ENCODE results near the gene SV2C.

The SV2C gene

DNA sequence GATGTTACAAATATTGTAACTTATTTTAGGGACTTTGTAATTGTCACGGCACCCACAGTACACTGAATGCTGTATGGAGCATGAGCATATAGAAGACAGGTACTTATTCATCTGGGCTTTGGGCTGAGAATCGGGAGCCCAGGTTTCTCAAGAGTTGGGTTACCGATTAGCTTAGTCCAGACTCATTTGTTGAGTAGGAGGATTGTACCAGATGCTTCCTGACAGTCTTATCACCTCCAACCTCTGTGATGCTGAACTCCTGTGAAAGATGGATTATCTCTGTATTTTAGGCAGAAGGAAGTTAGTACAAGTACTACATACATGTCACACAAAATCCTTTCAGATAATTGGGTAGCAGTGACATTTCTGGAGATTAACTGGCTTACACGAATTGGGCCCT lies 79.2 kb downstream of the SV2C start:
- no peak overlapping the region for H3K9ac ChIP-seq (ENCODE audit: low read depth in 1 of 2, low read length in 2 of 2)
- no peak overlapping the region for H3K4me3 ChIP-seq (ENCODE audit: low read length in 2 of 2)
- H3K4me1 ChIP-seq (ENCODE audit: control insufficient read depth in 2 of 2, insufficient read depth in 2 of 2, low read length in 2 of 2): no peaks in the 10 kb centered on the region
- H3K9me3 ChIP-seq (ENCODE audit: control insufficient read depth in 2 of 2, low read length in 2 of 2): no peaks in the 10 kb centered on the region
- no peaks in the 10 kb centered on the region for H3K27me3 ChIP-seq (ENCODE audit: control insufficient read depth in 2 of 2, insufficient read depth in 2 of 2, low read length in 2 of 2)
- H3K36me3 ChIP-seq (ENCODE audit: control insufficient read depth in 2 of 2, insufficient read depth in 2 of 2, low read length in 2 of 2): no peaks in the 10 kb centered on the region
- no peak overlapping the region for H3K27ac ChIP-seq (ENCODE audit: low read depth in 2 of 2, low read length in 2 of 2)

DNA sequence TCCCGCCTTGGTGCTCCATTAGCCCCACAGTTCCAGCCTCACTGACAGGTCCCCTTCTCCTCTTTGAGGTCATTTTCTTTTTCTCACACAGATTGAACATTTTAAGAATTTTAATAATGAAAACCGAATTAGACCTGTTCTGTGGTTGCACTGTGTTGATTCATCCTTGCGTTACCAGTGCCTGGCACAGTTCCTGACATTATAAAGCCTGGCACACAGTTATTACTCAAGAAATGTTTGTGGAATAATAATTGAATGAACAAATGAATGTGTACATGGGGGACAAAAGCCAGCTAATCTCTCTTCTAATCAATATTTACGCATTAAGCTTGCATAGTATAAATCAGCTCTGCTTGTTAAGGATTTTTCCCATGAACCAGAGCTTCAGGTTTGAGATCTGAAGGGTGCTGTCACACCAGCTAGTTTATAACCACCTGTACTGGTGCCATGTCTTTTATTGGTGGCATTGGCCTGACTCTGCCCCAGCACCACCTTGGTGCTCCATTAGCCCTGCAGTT lies 80.0 kb downstream of the SV2C start:
- no peaks in the 10 kb centered on the region for H3K27me3 ChIP-seq (ENCODE audit: control insufficient read depth in 2 of 2, insufficient read depth in 2 of 2, low read length in 2 of 2)
- no peaks in the 10 kb centered on the region for H3K36me3 ChIP-seq (ENCODE audit: control insufficient read depth in 2 of 2, insufficient read depth in 2 of 2, low read length in 2 of 2)
- no peak overlapping the region for H3K9ac ChIP-seq (ENCODE audit: low read depth in 1 of 2, low read length in 2 of 2)
- no peaks in the 10 kb centered on the region for H3K4me1 ChIP-seq (ENCODE audit: control insufficient read depth in 2 of 2, insufficient read depth in 2 of 2, low read length in 2 of 2)
- no peak overlapping the region for H3K27ac ChIP-seq (ENCODE audit: low read depth in 2 of 2, low read length in 2 of 2)
- H3K4me3 ChIP-seq (ENCODE audit: low read length in 2 of 2): no peak overlapping the region
- no peaks in the 10 kb centered on the region for H3K9me3 ChIP-seq (ENCODE audit: control insufficient read depth in 2 of 2, low read length in 2 of 2)

DNA sequence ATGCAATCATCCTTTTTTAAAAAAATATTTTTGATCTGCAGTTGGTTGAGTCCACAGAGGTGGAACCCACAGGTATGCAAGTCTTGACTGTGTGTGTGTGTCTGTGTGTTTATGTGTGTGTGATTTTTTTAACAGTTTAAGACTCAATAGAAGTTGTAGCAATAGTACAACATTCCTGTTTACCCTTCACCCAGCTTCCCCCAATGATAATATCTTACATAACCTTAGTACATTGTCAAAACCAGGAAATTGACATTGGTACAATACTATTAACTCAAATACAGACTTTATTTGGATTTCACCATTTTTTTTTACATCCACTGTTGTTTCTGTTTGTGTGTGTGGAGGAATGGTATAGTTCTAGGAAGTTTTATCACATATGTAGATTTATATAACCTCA lies 81.8 kb downstream of the SV2C start:
- Histone ChIP-seq H3K27me3 (ENCODE audit: control insufficient read depth in 2 of 2, insufficient read depth in 2 of 2, low read length in 2 of 2) (no peaks in the 10 kb centered on the region), H3K27ac (ENCODE audit: low read depth in 2 of 2, low read length in 2 of 2) (no peak overlapping the region), H3K9me3 (ENCODE audit: control insufficient read depth in 2 of 2, low read length in 2 of 2) (no peaks in the 10 kb centered on the region), H3K4me3 (ENCODE audit: low read length in 2 of 2) (no peak overlapping the region), H3K9ac (ENCODE audit: low read depth in 1 of 2, low read length in 2 of 2) (no peak overlapping the region), H3K4me1 (ENCODE audit: control insufficient read depth in 2 of 2, insufficient read depth in 2 of 2, low read length in 2 of 2) (no peaks in the 10 kb centered on the region), H3K36me3 (ENCODE audit: control insufficient read depth in 2 of 2, insufficient read depth in 2 of 2, low read length in 2 of 2) (no peaks in the 10 kb centered on the region)

DNA sequence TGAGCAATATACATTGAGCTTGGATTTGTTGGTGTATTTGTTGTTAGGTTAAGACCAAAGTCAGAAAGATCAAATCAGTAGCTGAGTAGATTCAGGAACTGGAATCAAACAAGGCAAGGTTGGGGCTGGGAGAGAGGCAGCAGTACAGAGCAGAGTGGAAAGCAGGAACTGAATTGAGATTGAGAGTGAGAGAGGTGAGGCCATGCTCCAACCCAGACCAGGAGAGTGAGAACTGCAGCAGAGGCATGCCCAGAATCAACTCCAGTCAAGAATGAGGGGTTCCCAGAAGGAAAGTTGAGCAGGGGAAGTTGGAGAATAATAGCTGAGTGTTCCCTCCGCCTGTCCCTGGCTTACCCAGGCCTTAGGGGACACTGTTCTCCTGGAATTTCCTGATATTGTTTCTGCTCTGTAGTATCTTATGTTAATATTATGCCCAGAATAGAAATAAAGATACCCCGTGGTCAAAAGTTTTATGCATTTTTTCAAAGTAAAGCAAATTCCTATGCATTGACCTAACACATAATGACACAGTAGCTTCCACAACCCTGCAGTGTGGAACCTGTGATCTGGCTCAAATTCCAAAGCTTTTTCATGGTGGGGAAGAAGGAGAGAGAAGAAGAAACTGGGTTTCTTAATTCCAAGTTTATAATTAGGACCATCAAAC lies 82.7 kb downstream of the SV2C start:
- H3K9me3 ChIP-seq (ENCODE audit: control insufficient read depth in 2 of 2, low read length in 2 of 2): no peaks in the 10 kb centered on the region
- H3K4me1 ChIP-seq (ENCODE audit: control insufficient read depth in 2 of 2, insufficient read depth in 2 of 2, low read length in 2 of 2): no peaks in the 10 kb centered on the region
- H3K27ac ChIP-seq (ENCODE audit: low read depth in 2 of 2, low read length in 2 of 2): no peak overlapping the region
- H3K27me3 ChIP-seq (ENCODE audit: control insufficient read depth in 2 of 2, insufficient read depth in 2 of 2, low read length in 2 of 2): no peaks in the 10 kb centered on the region
- H3K36me3 ChIP-seq (ENCODE audit: control insufficient read depth in 2 of 2, insufficient read depth in 2 of 2, low read length in 2 of 2): no peaks in the 10 kb centered on the region
- no peak overlapping the region for H3K9ac ChIP-seq (ENCODE audit: low read depth in 1 of 2, low read length in 2 of 2)
- no peak overlapping the region for H3K4me3 ChIP-seq (ENCODE audit: low read length in 2 of 2)

DNA sequence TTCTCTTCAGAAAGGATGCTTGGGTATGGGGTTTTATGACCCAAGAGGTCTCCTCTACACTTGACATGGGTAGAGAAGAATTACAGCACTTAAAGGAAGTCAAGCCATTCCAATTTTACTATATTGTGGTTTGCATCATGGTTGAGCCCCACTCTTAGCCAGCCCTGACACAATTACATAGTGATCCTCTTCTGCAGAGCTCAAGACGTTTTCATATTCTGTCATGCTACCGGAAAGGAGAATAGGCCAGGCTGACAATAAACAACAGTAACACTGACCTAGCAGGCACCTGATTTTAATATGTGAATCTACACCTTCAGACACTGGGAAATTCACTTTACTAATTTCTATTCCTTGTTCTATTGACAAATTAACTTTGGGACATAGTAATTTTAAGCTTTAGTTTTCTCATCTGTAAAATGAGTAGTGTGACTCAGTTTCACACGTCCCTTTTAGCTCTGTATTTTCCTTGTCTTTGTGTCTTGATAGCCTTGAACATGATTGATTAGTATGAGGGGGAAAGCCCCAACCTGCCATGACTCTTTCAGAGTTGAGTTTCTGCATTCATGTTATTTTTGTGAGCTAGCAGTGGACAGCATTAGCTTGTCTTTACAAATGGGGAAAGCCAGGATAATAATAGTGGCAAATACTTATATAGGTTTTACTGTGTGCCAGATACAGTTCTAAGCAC lies 83.8 kb downstream of the SV2C start:
- H3K36me3 ChIP-seq (ENCODE audit: control insufficient read depth in 2 of 2, insufficient read depth in 2 of 2, low read length in 2 of 2): no peaks in the 10 kb centered on the region
- no peaks in the 10 kb centered on the region for H3K4me1 ChIP-seq (ENCODE audit: control insufficient read depth in 2 of 2, insufficient read depth in 2 of 2, low read length in 2 of 2)
- no peak overlapping the region for H3K4me3 ChIP-seq (ENCODE audit: low read length in 2 of 2)
- H3K27me3 ChIP-seq (ENCODE audit: control insufficient read depth in 2 of 2, insufficient read depth in 2 of 2, low read length in 2 of 2): no peaks in the 10 kb centered on the region
- H3K27ac ChIP-seq (ENCODE audit: low read depth in 2 of 2, low read length in 2 of 2): no peak overlapping the region
- no peak overlapping the region for H3K9ac ChIP-seq (ENCODE audit: low read depth in 1 of 2, low read length in 2 of 2)
- H3K9me3 ChIP-seq (ENCODE audit: control insufficient read depth in 2 of 2, low read length in 2 of 2): no peaks in the 10 kb centered on the region

DNA sequence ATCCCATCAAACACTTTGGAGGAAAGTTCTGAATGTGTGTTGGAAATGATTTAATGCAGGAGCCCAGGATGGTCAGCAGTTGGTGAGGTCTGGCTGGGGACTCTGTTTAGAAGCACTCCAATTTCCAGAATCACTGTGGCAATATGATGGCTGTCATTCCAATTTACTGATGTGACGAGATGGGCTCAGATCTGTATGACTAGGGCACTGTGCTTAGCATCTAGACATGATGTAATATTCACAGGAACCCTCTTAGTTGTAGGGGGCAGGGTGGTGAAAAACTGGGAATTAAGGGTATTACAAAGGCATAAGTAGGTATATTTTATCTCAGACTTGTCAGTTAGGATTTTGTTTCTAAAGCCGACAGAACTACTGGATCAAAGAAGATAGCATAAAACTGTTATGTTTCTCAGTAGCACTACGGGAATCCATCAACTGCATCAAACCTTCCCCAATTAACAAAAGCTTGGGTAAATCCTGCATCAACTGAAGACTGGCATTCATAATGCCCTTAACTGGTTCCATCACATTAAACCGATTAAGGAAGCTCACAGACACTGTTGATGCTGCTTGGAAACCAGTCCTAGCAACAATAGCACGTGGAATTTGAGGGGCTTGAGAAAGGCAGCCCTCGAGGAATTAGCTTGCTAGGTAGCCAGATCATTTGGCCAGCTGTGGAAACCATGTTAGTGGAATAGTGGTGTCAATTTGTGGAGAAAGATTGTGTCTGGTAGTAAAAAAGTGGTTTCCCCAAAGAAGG lies 86.1 kb downstream of the SV2C start:
- H3K27ac ChIP-seq (ENCODE audit: low read depth in 2 of 2, low read length in 2 of 2): no peak overlapping the region
- no peaks in the 10 kb centered on the region for H3K27me3 ChIP-seq (ENCODE audit: control insufficient read depth in 2 of 2, insufficient read depth in 2 of 2, low read length in 2 of 2)
- no peaks in the 10 kb centered on the region for H3K36me3 ChIP-seq (ENCODE audit: control insufficient read depth in 2 of 2, insufficient read depth in 2 of 2, low read length in 2 of 2)
- no peak overlapping the region for H3K9ac ChIP-seq (ENCODE audit: low read depth in 1 of 2, low read length in 2 of 2)
- H3K4me3 ChIP-seq (ENCODE audit: low read length in 2 of 2): no peak overlapping the region
- no peaks in the 10 kb centered on the region for H3K9me3 ChIP-seq (ENCODE audit: control insufficient read depth in 2 of 2, low read length in 2 of 2)
- no peaks in the 10 kb centered on the region for H3K4me1 ChIP-seq (ENCODE audit: control insufficient read depth in 2 of 2, insufficient read depth in 2 of 2, low read length in 2 of 2)

DNA sequence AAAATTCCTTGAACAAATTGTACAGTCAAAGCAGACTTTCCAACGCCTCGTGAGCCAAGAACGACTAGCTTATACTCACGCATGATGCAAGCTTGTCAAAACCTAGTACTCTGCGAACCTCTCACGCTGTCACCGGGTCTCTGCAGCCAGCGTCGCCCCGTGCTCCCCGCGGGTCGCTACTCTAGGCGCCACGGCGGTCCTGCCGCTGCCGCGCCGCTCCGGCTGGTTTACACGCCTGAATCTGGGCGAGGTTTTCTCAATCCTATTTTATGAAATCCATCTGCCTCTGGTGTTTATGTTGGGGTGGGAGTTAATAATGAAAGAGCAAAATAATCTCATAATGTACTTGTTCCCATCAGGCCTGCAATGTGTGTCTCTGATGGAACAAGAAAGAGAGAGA lies 90.9 kb downstream of the SV2C start:
- no peaks in the 10 kb centered on the region for H3K9me3 ChIP-seq (ENCODE audit: control insufficient read depth in 2 of 2, low read length in 2 of 2)
- H3K4me1 ChIP-seq (ENCODE audit: control insufficient read depth in 2 of 2, insufficient read depth in 2 of 2, low read length in 2 of 2): no peaks in the 10 kb centered on the region

DNA sequence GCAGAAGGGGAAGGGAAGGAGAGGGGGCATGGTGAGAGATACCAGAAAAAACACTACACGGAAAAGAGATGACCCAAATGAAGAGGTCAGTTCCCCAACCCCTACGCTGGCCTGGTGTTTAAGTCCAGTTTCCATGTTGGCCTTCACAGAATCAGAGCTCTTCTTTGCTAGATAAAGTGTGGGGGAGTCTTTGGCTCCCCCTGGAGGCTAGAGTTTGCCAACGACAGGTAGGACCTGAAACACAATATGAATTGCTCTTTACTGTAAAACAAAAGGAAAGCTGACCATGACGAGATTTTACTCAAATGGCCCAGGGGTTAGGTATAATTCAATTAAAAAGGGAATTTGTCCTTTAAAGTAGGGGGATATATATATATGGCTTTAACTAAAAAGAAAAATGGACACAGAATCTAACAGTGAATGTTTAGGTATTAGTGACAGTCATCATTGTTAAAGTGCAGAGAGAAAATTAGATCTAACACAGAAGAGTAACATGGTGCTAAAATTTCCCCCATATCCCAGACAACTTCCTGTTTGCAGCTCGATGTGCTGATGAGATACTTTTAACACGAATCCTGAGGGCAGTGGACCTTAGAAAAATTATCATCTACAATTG lies 92.0 kb downstream of the SV2C start:
- no peaks in the 10 kb centered on the region for H3K36me3 ChIP-seq (ENCODE audit: control insufficient read depth in 2 of 2, insufficient read depth in 2 of 2, low read length in 2 of 2)
- no peaks in the 10 kb centered on the region for H3K9me3 ChIP-seq (ENCODE audit: control insufficient read depth in 2 of 2, low read length in 2 of 2)
- H3K4me1 ChIP-seq (ENCODE audit: control insufficient read depth in 2 of 2, insufficient read depth in 2 of 2, low read length in 2 of 2): no peaks in the 10 kb centered on the region
- no peak overlapping the region for H3K4me3 ChIP-seq (ENCODE audit: low read length in 2 of 2)
- H3K27me3 ChIP-seq (ENCODE audit: control insufficient read depth in 2 of 2, insufficient read depth in 2 of 2, low read length in 2 of 2): no peaks in the 10 kb centered on the region
- no peak overlapping the region for H3K9ac ChIP-seq (ENCODE audit: low read depth in 1 of 2, low read length in 2 of 2)
- no peak overlapping the region for H3K27ac ChIP-seq (ENCODE audit: low read depth in 2 of 2, low read length in 2 of 2)

More for the DNA sequence above, 90.9 kb downstream of the SV2C start:
- Histone ChIP-seq H3K36me3 (ENCODE audit: control insufficient read depth in 2 of 2, insufficient read depth in 2 of 2, low read length in 2 of 2) (no peaks in the 10 kb centered on the region), H3K4me3 (ENCODE audit: low read length in 2 of 2) (no peak overlapping the region), H3K9ac (ENCODE audit: low read depth in 1 of 2, low read length in 2 of 2) (no peak overlapping the region), H3K27ac (ENCODE audit: low read depth in 2 of 2, low read length in 2 of 2) (no peak overlapping the region), H3K27me3 (ENCODE audit: control insufficient read depth in 2 of 2, insufficient read depth in 2 of 2, low read length in 2 of 2) (no peaks in the 10 kb centered on the region)

DNA sequence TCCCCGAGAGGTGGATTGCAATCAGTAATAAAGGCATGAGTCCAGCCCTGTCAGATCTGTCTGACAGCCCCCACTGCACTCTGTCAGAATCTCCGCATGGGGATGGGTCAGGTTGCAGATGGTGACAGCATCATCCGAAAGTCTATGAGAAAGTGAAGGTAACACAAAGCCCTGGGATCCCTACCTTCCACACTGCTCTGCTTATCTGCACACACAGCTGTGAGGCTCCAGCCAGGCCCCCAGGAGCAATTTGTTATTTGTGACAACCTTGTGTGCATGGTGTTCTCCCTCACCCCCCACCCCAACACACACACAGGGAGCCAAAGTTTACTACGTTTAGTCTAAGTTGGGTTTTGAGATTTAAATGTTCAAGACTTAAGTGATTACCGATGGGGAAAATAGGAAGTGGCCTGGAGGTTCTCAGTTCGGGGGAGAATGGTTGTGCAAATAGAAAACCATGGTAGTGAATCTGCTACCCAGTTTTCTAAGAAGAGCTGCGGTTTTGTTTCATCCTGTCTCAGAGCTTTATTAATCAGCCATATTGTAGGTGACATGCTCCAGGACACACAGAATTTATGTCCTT lies 92.7 kb downstream of the SV2C start:
- Histone ChIP-seq H3K9ac (ENCODE audit: low read depth in 1 of 2, low read length in 2 of 2) (no peak overlapping the region), H3K27me3 (ENCODE audit: control insufficient read depth in 2 of 2, insufficient read depth in 2 of 2, low read length in 2 of 2) (no peaks in the 10 kb centered on the region), H3K36me3 (ENCODE audit: control insufficient read depth in 2 of 2, insufficient read depth in 2 of 2, low read length in 2 of 2) (no peaks in the 10 kb centered on the region), H3K4me1 (ENCODE audit: control insufficient read depth in 2 of 2, insufficient read depth in 2 of 2, low read length in 2 of 2) (peaks cover 0 to 5% of the 10 kb centered on the region in 2 donors), H3K4me3 (ENCODE audit: low read length in 2 of 2) (no peak overlapping the region), H3K9me3 (ENCODE audit: control insufficient read depth in 2 of 2, low read length in 2 of 2) (no peaks in the 10 kb centered on the region), H3K27ac (ENCODE audit: low read depth in 2 of 2, low read length in 2 of 2) (no peak overlapping the region)
